HEK293 (cell line): ENCODE results near the gene BMF.
A peak's percentile ranks its signal among the peaks of the same experiment; 100 is the strongest.

Experiments
- GLIS1 ChIP-seq: fragments of 450-650 bp; formaldehyde crosslinking; IDR thresholded peaks from 2 replicates; pipeline ENCODE4 v1.5.1; 2016; ENCODE audit warnings: missing biosample characterization, missing genetic modification characterization
- HOXA7 ChIP-seq: sonication (generic); formaldehyde crosslinking; IDR thresholded peaks from 2 replicates; pipeline ENCODE4 v1.8.1; 2022; ENCODE audit warnings: missing genetic modification reagents, borderline replicate concordance
- KLF10 ChIP-seq: fragments of 450-650 bp; IDR thresholded peaks from 2 replicates; pipeline ENCODE4 v1.5.1; 2018; ENCODE audit warnings: missing biosample characterization, mild to moderate bottlenecking, missing genetic modification characterization
- MEIS1 ChIP-seq: sonication (generic); formaldehyde crosslinking; IDR thresholded peaks from 2 replicates; pipeline ENCODE4 v1.8.1; 2022; ENCODE audit warnings: missing genetic modification reagents, mild to moderate bottlenecking, borderline replicate concordance
- OVOL3 ChIP-seq: fragments of 450-650 bp; formaldehyde crosslinking; IDR thresholded peaks from 2 replicates; pipeline ENCODE4 v1.5.1; 2016; ENCODE audit warnings: missing biosample characterization, missing genetic modification characterization
- PRDM1 ChIP-seq: fragments of 450-650 bp; formaldehyde crosslinking; IDR thresholded peaks from 2 replicates; pipeline ENCODE4; 2016; ENCODE audit warnings: missing biosample characterization, missing genetic modification characterization
- SP3 ChIP-seq: fragments of 450-650 bp; formaldehyde crosslinking; IDR thresholded peaks from 2 replicates; pipeline ENCODE4 v1.5.1; 2016; ENCODE audit warnings: missing biosample characterization, missing genetic modification characterization
- TCF7L2 ChIP-seq: IDR thresholded peaks from 2 replicates; pipeline ENCODE4 v1.6.1; 2011; ENCODE audit warnings: low read depth, mild to moderate bottlenecking, inconsistent platforms, low read length, moderate library complexity, borderline replicate concordance
- ZBTB20 ChIP-seq: fragments of 450-650 bp; formaldehyde crosslinking; IDR thresholded peaks from 2 replicates; pipeline ENCODE4 v1.5.1; 2016; ENCODE audit warnings: missing biosample characterization, missing genetic modification characterization
- ZNF121 ChIP-seq: fragments of 450-650 bp; formaldehyde crosslinking; IDR thresholded peaks from 2 replicates; pipeline ENCODE4 v1.5.1; 2016; ENCODE audit warnings: missing biosample characterization, missing genetic modification characterization
- ZNF140 ChIP-seq: fragments of 450-650 bp; formaldehyde crosslinking; IDR thresholded peaks from 2 replicates; pipeline ENCODE4 v1.5.1; 2016; ENCODE audit warnings: missing biosample characterization, missing genetic modification characterization
- ZNF169 ChIP-seq: fragments of 450-650 bp; formaldehyde crosslinking; IDR thresholded peaks from 2 replicates; pipeline ENCODE4 v1.5.1; 2016; ENCODE audit warnings: missing biosample characterization, missing genetic modification characterization
- ZNF175 ChIP-seq: fragments of 450-650 bp; formaldehyde crosslinking; IDR thresholded peaks from 2 replicates; pipeline ENCODE4 v1.5.1; 2016; ENCODE audit warnings: missing biosample characterization, missing genetic modification characterization
- ZNF19 ChIP-seq: fragments of 450-650 bp; formaldehyde crosslinking; IDR thresholded peaks from 2 replicates; pipeline ENCODE4; 2016; ENCODE audit warnings: missing biosample characterization, missing genetic modification characterization, low read depth
- ZNF302 ChIP-seq: fragments of 450-650 bp; formaldehyde crosslinking; IDR thresholded peaks from 2 replicates; pipeline ENCODE4 v1.5.1; 2016; ENCODE audit warnings: missing biosample characterization, missing genetic modification characterization, low read depth
- ZNF335 ChIP-seq: fragments of 450-650 bp; formaldehyde crosslinking; conservative IDR thresholded peaks from 2 replicates; pipeline ENCODE4 v1.5.1; 2016; ENCODE audit warnings: missing biosample characterization, missing genetic modification characterization
- ZNF354C ChIP-seq: fragments of 450-650 bp; formaldehyde crosslinking; IDR thresholded peaks from 2 replicates; pipeline ENCODE4 v1.5.1; 2016; ENCODE audit warnings: missing biosample characterization, missing genetic modification characterization, low read depth, borderline replicate concordance
- ZNF514 ChIP-seq: fragments of 450-650 bp; formaldehyde crosslinking; IDR thresholded peaks from 2 replicates; pipeline ENCODE4 v1.5.1; 2016; ENCODE audit warnings: missing biosample characterization, missing genetic modification characterization
- ZNF558 ChIP-seq: fragments of 450-650 bp; formaldehyde crosslinking; IDR thresholded peaks from 2 replicates; pipeline ENCODE4 v1.5.1; 2016; ENCODE audit warnings: missing biosample characterization, missing genetic modification characterization
- ZNF585B ChIP-seq: fragments of 450-650 bp; formaldehyde crosslinking; IDR thresholded peaks from 2 replicates; pipeline ENCODE4 v1.5.1; 2016; ENCODE audit warnings: missing biosample characterization, missing genetic modification characterization
- ZNF623 ChIP-seq: fragments of 450-650 bp; formaldehyde crosslinking; IDR thresholded peaks from 2 replicates; pipeline ENCODE4 v1.5.1; 2016; ENCODE audit warnings: missing biosample characterization, missing genetic modification characterization
- ZNF664 ChIP-seq: fragments of 450-650 bp; formaldehyde crosslinking; IDR thresholded peaks from 2 replicates; pipeline ENCODE4 v1.5.1; 2016; ENCODE audit warnings: missing biosample characterization, missing genetic modification characterization
- ZNF701 ChIP-seq: fragments of 450-650 bp; formaldehyde crosslinking; IDR thresholded peaks from 2 replicates; pipeline ENCODE4 v1.5.1; 2016; ENCODE audit warnings: missing biosample characterization, missing genetic modification characterization
- TF ChIP-seq, protein P1 (sequence below): fragments of 450-650 bp; formaldehyde crosslinking; IDR thresholded peaks from 2 replicates; pipeline ENCODE4 v1.5.1; 2016; ENCODE audit warnings: missing biosample characterization, missing genetic modification characterization
- TF ChIP-seq, protein P2 (sequence below): fragments of 450-650 bp; formaldehyde crosslinking; IDR thresholded peaks from 2 replicates; pipeline ENCODE4 v1.5.1; 2017; ENCODE audit warnings: missing biosample characterization, missing genetic modification characterization
- TF ChIP-seq, protein P3 (sequence below): fragments of 450-650 bp; formaldehyde crosslinking; IDR thresholded peaks from 2 replicates; pipeline ENCODE4 v1.5.1; 2016; ENCODE audit warnings: missing biosample characterization, missing genetic modification characterization
- TF ChIP-seq, protein P4 (sequence below): fragments of 450-650 bp; formaldehyde crosslinking; IDR thresholded peaks from 2 replicates; pipeline ENCODE4 v1.5.1; 2016; ENCODE audit warnings: missing biosample characterization, missing genetic modification characterization
- TF ChIP-seq, protein P5 (sequence below): fragments of 450-650 bp; formaldehyde crosslinking; IDR thresholded peaks from 2 replicates; pipeline ENCODE4; 2016; ENCODE audit warnings: missing biosample characterization, missing genetic modification characterization
- TF ChIP-seq, protein P6 (sequence below): fragments of 450-650 bp; formaldehyde crosslinking; IDR thresholded peaks from 2 replicates; pipeline ENCODE4 v1.5.1; 2016; ENCODE audit warnings: missing biosample characterization, missing genetic modification characterization, borderline replicate concordance

BMF gene

DNA sequence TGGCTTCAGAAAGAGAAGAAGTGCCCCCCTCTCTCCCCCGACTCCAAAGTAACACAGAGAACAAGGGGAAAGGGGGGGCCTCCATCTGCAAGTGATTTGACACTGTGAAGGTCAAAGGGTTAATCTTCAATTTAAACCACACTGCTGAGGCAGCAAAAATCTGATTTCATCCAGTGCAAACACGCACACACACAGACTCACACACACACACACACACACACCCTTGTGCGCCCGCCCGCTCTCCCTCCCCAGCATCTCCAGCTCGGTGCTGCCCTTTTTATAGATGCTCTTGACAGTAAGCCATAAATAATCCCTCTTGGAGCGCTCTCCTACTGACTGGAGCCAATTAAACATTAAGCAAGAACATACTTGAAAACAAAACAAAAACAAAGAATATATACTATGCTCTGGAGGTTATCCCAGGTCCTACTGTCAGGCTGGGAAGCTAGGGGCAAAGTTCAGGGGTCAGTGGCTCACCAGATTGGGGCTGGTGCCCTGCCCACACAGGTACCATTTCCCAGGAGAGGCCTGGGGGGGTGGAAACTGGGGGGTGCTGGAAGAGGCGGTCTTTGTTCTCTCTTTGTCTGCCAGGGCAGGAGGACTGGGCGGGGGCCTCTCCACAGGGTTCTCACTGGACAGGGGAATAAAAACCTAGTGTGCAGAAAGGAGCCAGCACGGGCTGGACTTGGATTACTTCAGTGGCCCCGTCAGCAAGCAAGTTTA lies 16.3 kb downstream of the BMF start (continued):
- TF ChIP-seq, protein P1, sequence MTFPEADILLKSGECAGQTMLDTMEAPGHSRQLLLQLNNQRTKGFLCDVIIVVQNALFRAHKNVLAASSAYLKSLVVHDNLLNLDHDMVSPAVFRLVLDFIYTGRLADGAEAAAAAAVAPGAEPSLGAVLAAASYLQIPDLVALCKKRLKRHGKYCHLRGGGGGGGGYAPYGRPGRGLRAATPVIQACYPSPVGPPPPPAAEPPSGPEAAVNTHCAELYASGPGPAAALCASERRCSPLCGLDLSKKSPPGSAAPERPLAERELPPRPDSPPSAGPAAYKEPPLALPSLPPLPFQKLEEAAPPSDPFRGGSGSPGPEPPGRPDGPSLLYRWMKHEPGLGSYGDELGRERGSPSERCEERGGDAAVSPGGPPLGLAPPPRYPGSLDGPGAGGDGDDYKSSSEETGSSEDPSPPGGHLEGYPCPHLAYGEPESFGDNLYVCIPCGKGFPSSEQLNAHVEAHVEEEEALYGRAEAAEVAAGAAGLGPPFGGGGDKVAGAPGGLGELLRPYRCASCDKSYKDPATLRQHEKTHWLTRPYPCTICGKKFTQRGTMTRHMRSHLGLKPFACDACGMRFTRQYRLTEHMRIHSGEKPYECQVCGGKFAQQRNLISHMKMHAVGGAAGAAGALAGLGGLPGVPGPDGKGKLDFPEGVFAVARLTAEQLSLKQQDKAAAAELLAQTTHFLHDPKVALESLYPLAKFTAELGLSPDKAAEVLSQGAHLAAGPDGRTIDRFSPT (tag by site-specific recombination): peak; percentile 84
- TF ChIP-seq, protein P2, sequence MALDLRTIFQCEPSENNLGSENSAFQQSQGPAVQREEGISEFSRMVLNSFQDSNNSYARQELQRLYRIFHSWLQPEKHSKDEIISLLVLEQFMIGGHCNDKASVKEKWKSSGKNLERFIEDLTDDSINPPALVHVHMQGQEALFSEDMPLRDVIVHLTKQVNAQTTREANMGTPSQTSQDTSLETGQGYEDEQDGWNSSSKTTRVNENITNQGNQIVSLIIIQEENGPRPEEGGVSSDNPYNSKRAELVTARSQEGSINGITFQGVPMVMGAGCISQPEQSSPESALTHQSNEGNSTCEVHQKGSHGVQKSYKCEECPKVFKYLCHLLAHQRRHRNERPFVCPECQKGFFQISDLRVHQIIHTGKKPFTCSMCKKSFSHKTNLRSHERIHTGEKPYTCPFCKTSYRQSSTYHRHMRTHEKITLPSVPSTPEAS (tag by site-specific recombination): peak; percentile 95
- TF ChIP-seq ZNF514 (tag by site-specific recombination) (no peak), ZNF558 (peak; percentile 84; the same call in 1 of the 2 replicates), ZNF335 (tag by site-specific recombination) (peak; percentile 36), ZNF140 (tag by site-specific recombination) (peak; percentile 96), SP3 (tag by site-specific recombination) (no peak), ZNF354C (tag by site-specific recombination) (no peak), KLF10 (tag by site-specific recombination) (0 out of 2 replicates have a peak, but pooled peaks have one; percentile 50), PRDM1 (tag by site-specific recombination) (peak; percentile 28; the same call in 1 of the 2 replicates), GLIS1 (tag by site-specific recombination) (peak; percentile 99), ZNF585B (tag by site-specific recombination) (no peak), ZBTB20 (tag by site-specific recombination) (peak; percentile 30; the same call in 1 of the 2 replicates), ZNF701 (tag by site-specific recombination) (peak; percentile 76; the same call in 1 of the 2 replicates), ZNF175 (no peak), ZNF623 (tag by site-specific recombination) (peak; percentile 42), TCF7L2 (peak; percentile 47; the same call in 1 of the 2 replicates), ZNF302 (0 out of 2 replicates have a peak, but pooled peaks have one; percentile 40), ZNF121 (tag by site-specific recombination) (peak; percentile 64; the same call in 1 of the 2 replicates), ZNF664 (tag by site-specific recombination) (peak; percentile 58; the same call in 1 of the 2 replicates), ZNF169 (tag by site-specific recombination) (no peak), MEIS1 (CRISPR knock-in tag) (peak; percentile 63; the same call in 1 of the 2 replicates), OVOL3 (tag by site-specific recombination) (peak; percentile 92), ZNF19 (tag by site-specific recombination) (0 out of 2 replicates have a peak, but pooled peaks have one; percentile 8), HOXA7 (CRISPR knock-in tag) (no peak)
- TF ChIP-seq, protein P3, sequence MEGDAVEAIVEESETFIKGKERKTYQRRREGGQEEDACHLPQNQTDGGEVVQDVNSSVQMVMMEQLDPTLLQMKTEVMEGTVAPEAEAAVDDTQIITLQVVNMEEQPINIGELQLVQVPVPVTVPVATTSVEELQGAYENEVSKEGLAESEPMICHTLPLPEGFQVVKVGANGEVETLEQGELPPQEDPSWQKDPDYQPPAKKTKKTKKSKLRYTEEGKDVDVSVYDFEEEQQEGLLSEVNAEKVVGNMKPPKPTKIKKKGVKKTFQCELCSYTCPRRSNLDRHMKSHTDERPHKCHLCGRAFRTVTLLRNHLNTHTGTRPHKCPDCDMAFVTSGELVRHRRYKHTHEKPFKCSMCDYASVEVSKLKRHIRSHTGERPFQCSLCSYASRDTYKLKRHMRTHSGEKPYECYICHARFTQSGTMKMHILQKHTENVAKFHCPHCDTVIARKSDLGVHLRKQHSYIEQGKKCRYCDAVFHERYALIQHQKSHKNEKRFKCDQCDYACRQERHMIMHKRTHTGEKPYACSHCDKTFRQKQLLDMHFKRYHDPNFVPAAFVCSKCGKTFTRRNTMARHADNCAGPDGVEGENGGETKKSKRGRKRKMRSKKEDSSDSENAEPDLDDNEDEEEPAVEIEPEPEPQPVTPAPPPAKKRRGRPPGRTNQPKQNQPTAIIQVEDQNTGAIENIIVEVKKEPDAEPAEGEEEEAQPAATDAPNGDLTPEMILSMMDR (tag by site-specific recombination): peak; percentile 13; the same call in 1 of the 2 replicates
- TF ChIP-seq, protein P4, sequence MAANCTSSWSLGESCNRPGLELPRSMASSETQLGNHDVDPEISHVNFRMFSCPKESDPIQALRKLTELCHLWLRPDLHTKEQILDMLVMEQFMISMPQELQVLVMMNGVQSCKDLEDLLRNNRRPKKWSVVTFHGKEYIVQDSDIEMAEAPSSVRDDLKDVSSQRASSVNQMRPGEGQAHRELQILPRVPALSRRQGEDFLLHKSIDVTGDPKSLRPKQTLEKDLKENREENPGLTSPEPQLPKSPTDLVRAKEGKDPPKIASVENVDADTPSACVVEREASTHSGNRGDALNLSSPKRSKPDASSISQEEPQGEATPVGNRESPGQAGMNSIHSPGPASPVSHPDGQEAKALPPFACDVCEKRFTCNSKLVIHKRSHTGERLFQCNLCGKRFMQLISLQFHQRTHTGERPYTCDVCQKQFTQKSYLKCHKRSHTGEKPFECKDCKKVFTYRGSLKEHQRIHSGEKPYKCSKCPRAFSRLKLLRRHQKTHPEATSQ: peak; percentile 45; the same call in 1 of the 2 replicates
- TF ChIP-seq, protein P5, sequence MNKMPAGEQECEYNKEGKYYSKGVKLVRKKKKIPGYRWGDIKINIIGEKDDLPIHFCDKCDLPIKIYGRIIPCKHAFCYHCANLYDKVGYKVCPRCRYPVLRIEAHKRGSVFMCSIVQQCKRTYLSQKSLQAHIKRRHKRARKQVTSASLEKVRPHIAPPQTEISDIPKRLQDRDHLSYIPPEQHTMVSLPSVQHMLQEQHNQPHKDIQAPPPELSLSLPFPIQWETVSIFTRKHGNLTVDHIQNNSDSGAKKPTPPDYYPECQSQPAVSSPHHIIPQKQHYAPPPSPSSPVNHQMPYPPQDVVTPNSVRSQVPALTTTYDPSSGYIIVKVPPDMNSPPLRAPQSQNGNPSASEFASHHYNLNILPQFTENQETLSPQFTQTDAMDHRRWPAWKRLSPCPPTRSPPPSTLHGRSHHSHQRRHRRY (tag by site-specific recombination): peak; percentile 98
- TF ChIP-seq, protein P6, sequence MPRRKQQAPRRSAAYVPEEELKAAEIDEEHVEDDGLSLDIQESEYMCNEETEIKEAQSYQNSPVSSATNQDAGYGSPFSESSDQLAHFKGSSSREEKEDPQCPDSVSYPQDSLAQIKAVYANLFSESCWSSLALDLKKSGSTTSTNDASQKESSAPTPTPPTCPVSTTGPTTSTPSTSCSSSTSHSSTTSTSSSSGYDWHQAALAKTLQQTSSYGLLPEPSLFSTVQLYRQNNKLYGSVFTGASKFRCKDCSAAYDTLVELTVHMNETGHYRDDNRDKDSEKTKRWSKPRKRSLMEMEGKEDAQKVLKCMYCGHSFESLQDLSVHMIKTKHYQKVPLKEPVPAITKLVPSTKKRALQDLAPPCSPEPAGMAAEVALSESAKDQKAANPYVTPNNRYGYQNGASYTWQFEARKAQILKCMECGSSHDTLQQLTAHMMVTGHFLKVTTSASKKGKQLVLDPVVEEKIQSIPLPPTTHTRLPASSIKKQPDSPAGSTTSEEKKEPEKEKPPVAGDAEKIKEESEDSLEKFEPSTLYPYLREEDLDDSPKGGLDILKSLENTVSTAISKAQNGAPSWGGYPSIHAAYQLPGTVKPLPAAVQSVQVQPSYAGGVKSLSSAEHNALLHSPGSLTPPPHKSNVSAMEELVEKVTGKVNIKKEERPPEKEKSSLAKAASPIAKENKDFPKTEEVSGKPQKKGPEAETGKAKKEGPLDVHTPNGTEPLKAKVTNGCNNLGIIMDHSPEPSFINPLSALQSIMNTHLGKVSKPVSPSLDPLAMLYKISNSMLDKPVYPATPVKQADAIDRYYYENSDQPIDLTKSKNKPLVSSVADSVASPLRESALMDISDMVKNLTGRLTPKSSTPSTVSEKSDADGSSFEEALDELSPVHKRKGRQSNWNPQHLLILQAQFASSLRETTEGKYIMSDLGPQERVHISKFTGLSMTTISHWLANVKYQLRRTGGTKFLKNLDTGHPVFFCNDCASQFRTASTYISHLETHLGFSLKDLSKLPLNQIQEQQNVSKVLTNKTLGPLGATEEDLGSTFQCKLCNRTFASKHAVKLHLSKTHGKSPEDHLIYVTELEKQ (tag by site-specific recombination): peak; percentile 97
